GM18519 (cell line): ENCODE data around the gene CDC16.
"Not testable (repeated sequence)": the region's sequence is repeated elsewhere in the genome, so short reads cannot be mapped to it uniquely, and the experiment has no call there.

Experiments used
- ATAC-seq: cut with Tn5 transposase; IDR thresholded peaks from one replicate; pipeline ENCODE4 v1.9.1; 2021; ENCODE audit warnings: mild to moderate bottlenecking, moderate library complexity; ENCODE audit not compliant: unreplicated experiment, low FRiP score

CDC16 gene

DNA sequence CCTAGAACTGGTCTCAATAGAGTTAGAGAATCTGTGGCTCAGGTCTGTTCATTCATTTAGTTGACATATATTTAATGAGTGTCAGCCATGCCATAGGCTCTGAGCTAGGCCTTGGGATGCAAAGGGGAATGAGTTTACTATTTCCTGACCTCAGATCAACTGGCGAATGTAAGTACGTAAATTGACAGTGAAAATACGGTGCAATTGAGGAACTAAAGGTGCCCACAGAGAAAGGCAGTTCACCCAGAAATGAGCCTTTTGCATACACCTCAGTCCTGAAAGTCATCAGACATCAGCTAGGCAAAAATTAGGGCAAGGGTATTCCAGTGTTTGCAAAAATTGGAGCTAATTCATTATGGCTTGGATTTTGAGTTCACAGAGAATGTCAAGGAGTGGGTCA, 26.1 kb downstream of the CDC16 start:
- ATAC-seq, result no peak

GRCh38 chr13:114261328-114261965, 26.8 kb downstream of the CDC16 start:
- ATAC-seq, result no peak

DNA sequence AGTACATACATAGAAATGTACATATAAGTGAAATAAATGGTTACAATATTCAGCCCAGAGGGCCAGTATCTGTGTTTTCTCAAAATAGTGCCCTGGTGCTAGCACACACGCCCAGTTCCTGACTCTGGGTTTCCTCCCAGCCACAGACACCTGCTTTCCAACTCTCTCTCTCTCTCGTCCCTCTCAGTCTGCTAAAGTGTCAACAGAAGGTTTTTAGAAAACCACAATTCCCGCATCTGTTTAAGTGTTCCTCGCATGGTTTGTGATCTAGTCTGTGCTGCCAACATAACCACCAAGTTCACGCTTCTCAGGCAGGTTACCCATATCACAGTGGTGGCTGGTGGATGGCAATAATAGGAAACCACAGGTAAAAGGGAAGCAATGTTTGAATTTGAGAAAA, 28.9 kb downstream of the CDC16 start:
- no peak for ATAC-seq

DNA sequence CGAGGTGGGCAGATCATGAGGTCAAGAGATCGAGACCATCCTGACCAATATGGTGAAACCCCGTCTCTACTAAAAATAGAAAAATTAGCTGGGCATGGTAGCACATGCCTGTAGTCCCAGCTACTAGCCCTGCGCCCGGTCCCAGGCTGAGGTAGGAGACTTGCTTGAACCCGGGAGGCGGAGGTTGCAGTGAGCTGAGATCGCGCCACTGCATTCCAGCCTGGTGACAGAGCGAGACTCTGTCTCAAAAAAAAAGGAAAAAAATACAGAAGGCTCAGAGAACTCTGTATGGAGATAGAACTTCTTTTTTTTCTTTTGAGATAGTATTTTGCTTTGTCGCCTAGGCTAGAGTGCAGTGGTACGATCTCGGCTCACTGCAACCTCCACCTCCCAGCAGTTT, 29.6 kb downstream of the CDC16 start:
- not testable (repeated sequence) for ATAC-seq

GRCh38 chr13:114264886-114265611, 30.4 kb downstream of the CDC16 start:
- ATAC-seq, result no peak

- ATAC-seq, result no peak
Measured at GRCh38 chr13:114266241-114266640, 31.5 kb downstream of the CDC16 start.

- ATAC-seq, result no peak
Measured at GRCh38 chr13:114268344-114269280, 33.9 kb downstream of the CDC16 start.

GRCh38 chr13:114269281-114269770, 34.6 kb downstream of the CDC16 start:
- ATAC-seq, result no peak

GRCh38 chr13:114272977-114273376, 38.3 kb downstream of the CDC16 start:
- ATAC-seq, result no peak

- no peak for ATAC-seq
Measured at GRCh38 chr13:114275304-114275703, 40.6 kb downstream of the CDC16 start.

DNA sequence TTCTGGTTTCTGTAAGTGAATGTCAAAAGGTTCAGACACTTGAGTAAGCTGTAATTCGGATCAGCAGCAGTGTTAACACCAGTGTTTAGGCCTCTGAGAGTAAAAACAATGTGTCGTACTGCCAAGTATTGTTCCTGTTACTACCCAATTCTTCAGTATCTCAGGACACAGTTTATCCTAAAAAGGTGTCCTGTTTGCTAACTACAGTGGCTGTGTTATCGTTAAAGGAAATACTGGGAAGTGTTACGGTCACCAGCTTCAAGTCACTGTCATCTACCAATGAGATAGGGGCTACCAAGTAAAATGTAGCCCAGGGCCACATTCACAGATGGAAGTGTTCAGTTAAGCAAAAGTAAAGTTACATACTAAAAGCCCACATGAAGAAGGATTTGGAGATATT, 44.4 kb downstream of the CDC16 start:
- ATAC-seq, result no peak

GRCh38 chr13:114279758-114280355, 45.2 kb downstream of the CDC16 start:
- no peak for ATAC-seq

DNA sequence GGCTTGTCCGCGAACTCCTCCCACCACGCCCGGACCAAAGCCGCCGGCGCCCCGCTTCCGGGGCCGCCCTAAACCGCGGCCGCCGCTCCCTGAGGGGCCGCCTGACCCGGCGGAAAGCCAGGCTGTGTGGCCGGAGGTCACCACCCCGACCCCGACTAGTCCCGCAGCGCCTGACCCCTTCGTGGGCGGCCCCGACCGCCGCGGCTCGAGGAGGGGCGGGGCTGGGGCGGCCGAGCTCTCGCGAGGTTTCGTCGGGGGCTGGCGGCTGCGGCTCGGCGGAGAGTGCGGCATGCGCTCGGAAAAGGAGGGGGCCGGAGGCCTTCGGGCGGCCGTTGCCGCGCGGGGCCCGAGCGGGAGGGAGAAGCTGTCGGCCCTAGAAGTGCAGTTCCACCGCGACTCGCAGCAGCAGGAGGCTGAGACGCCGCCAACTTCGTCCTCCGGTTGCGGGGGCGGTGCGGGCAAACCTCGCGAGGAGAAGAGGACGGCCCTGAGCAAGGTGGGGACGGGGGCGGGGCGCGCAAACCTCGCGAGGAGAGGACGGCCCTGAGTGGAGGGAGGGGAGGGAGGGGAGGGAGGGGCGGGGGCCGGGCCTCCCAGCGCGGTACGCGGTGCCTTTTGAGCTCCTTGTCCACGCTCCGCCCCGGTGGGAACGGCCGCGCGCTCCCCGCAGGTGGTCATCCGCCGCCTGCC, 46.8 kb downstream of the CDC16 start, which contains the start of gene UPF3A:
Gene UPF3A (plus strand): TSS at position 251 of the 690 bp plus-strand sequence. CDS start 39 bp downstream, at position 290.
- peak; percentile 40 for ATAC-seq

GRCh38 chr13:114282041-114282670, 47.5 kb downstream of the CDC16 start:
- ATAC-seq, result peak; percentile 39

DNA sequence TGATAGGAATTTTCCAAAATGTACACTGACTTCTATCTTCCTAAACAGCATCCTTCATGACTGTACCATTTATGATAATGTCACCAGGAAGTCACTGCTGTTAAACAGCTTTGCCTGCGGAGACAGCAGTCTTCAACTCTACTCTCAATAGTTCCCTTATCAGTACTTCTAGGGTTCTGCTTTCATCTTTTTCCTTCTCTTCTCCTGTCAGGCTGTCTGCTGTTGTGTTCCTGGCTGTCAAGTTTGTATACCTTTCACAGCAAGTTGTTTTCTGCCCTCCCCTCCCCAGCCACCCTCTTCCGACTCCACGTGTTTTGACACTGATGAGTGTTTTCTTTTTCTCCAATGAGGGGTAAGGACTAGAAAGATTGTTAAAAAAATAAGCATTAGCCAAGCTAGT, 48.9 kb downstream of the CDC16 start:
- no peak for ATAC-seq

DNA sequence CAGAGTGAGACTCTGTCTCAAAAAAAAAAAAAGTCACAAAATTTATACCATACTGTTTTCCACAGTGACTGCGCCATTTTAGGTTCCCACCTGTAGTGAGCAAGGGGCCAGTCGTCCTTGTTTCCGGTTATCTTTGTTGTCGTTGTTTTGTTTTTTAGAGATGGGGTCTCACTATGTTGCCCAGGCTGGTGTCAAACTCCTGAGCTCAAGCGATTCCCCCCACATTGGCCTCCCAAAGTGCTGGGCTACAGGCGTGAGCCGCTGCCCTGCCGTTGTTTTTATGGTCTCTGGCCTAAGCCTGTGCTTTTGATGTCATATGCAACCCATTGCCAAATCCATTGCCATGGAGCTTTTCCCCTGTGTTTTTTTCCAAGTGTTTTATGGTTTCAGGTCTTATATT, 50.0 kb downstream of the CDC16 start:
- no peak for ATAC-seq

DNA sequence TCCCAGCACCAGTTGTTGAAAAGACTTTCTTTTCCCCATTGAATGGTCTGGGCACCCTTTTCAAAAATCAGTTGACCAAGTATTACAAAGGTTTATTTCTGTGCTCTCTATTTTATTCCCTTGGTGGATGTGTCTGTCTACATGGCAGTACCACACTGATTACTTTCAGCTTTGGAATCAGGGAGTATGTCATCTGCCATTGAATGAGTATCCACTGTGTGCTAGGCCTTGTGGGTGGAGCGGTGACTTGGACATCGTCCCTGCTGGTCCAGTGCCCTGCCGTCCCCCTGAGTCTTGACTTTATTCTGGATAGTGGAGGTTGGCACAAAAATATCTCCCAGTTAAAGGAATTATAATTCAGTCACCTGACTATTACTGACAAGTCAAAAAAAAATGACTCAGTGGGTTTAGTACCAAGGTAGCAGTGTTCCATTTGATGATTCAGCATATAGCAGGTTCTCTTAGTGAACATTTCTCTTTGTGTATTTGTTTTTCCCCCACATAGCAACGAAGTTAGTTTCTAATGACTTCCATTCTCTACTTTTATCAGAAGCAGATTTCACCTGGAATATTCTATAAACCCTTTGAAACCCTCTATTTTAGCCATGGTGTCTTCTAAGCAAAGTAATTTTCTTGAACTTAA, 50.6 kb downstream of the CDC16 start:
- ATAC-seq, result no peak

GRCh38 chr13:114286808-114287207, 52.1 kb downstream of the CDC16 start:
- ATAC-seq, result no peak

GRCh38 chr13:114288157-114288591, 53.5 kb downstream of the CDC16 start:
- ATAC-seq, result no peak
